ENCODE results near the gene TUBB3. TPM values are rescaled to one million over a fixed set of nuclear protein-coding genes. Genes with fewer than 3 reads are reported as not detected.

The TUBB3 gene
- total and polyA plus RNA-seq, 2 experiments from 2014 or later, result 4.6 to 7.5 TPM

- no peak overlapping the region for H3K4me3 ChIP-seq
- H3K9me3 ChIP-seq (ENCODE audit: low read depth), result no peaks in the 10 kb centered on the region
- H3K4me1 ChIP-seq (ENCODE audit: low read depth), result no peaks in the 10 kb centered on the region
- H3K36me3 ChIP-seq, result peaks cover 26% of the 10 kb centered on the region
- DNase-seq (ENCODE audit: low read depth in 1 of 2, low spot score in 1 of 2), result no peak
- TF ChIP-seq CTCF (IDR thresholded peaks at IDR 0.05; ENCODE audit: low read depth, low read length), result no peak
- H3K27ac ChIP-seq, result no peak overlapping the region
- no peaks in the 10 kb centered on the region for H3K27me3 ChIP-seq
Measured at GRCh38 chr16:89898201-89898967, 24.8 kb upstream of the TUBB3 start.

GRCh38 chr16:89899879-89900481, 23.2 kb upstream of the TUBB3 start:
- H3K27ac ChIP-seq, result no peak overlapping the region
- H3K27me3 ChIP-seq, result no peaks in the 10 kb centered on the region
- TF ChIP-seq CTCF (IDR thresholded peaks at IDR 0.05; ENCODE audit: low read depth, low read length), result no peak
- H3K4me1 ChIP-seq (ENCODE audit: low read depth), result no peaks in the 10 kb centered on the region
- no peak for DNase-seq (ENCODE audit: low read depth in 1 of 2, low spot score in 1 of 2)
- peaks cover 35% of the 10 kb centered on the region for H3K36me3 ChIP-seq
- H3K9me3 ChIP-seq (ENCODE audit: low read depth), result no peaks in the 10 kb centered on the region
- no peak overlapping the region for H3K4me3 ChIP-seq

GRCh38 chr16:89900885-89901284, 22.3 kb upstream of the TUBB3 start:
- DNase-seq (ENCODE audit: low read depth in 1 of 2, low spot score in 1 of 2), result no peak
- Histone ChIP-seq H3K4me1 (ENCODE audit: low read depth) (no peaks in the 10 kb centered on the region), H3K27ac (no peak overlapping the region), H3K36me3 (peaks cover 35% of the 10 kb centered on the region), H3K9me3 (ENCODE audit: low read depth) (no peaks in the 10 kb centered on the region), H3K4me3 (no peak overlapping the region), H3K27me3 (no peaks in the 10 kb centered on the region)
- TF ChIP-seq CTCF (IDR thresholded peaks at IDR 0.05; ENCODE audit: low read depth, low read length), result no peak

GRCh38 chr16:89902980-89903379, 20.2 kb upstream of the TUBB3 start:
- no peaks in the 10 kb centered on the region for H3K9me3 ChIP-seq (ENCODE audit: low read depth)
- DNase-seq (ENCODE audit: low read depth in 1 of 2, low spot score in 1 of 2), result no peak
- no peak for TF ChIP-seq CTCF (IDR thresholded peaks at IDR 0.05; ENCODE audit: low read depth, low read length)
- H3K27me3 ChIP-seq, result no peaks in the 10 kb centered on the region
- peaks cover 34% of the 10 kb centered on the region for H3K36me3 ChIP-seq
- no peak overlapping the region for H3K4me3 ChIP-seq
- H3K4me1 ChIP-seq (ENCODE audit: low read depth), result no peaks in the 10 kb centered on the region
- no peak overlapping the region for H3K27ac ChIP-seq

- no peak for TF ChIP-seq CTCF (IDR thresholded peaks at IDR 0.05; ENCODE audit: low read depth, low read length)
- no peak for DNase-seq (ENCODE audit: low read depth in 1 of 2, low spot score in 1 of 2)
- Histone ChIP-seq H3K27ac (no peak overlapping the region), H3K9me3 (ENCODE audit: low read depth) (no peaks in the 10 kb centered on the region), H3K4me1 (ENCODE audit: low read depth) (no peaks in the 10 kb centered on the region), H3K36me3 (peaks cover 29% of the 10 kb centered on the region), H3K4me3 (no peak overlapping the region), H3K27me3 (no peaks in the 10 kb centered on the region)
Measured at GRCh38 chr16:89903908-89904515, 19.1 kb upstream of the TUBB3 start.
